Liver (tissue), 3 donors: ENCODE measurements around the gene ATXN8OS.

Source experiments
- ATF3 ChIP-seq: IDR thresholded peaks from 2 replicates; pipeline ENCODE4 v1.6.1; 2016; ENCODE audit warnings: antibody characterized with exemption
- EGR1 ChIP-seq, 2 donors: IDR thresholded peaks; 2 replicates each; pipeline ENCODE4 v1.6.1; 2016 to 2018; ENCODE audit warnings: antibody characterized with exemption in 2 of 2, low read depth in 2 of 2
- NR2F2 ChIP-seq: IDR thresholded peaks from 2 replicates; pipeline ENCODE4 v1.6.1; 2016; ENCODE audit warnings: antibody characterized with exemption
- RXRA ChIP-seq, 2 donors: IDR thresholded peaks; 2 replicates each; pipeline ENCODE4 v1.6.1; 2017 to 2018; ENCODE audit warnings: antibody characterized with exemption in 2 of 2, mild to moderate bottlenecking in 1 of 2
- SP1 ChIP-seq: IDR thresholded peaks from 2 replicates; pipeline ENCODE4 v1.6.1; 2018; ENCODE audit warnings: antibody characterized with exemption, mild to moderate bottlenecking
- TAF1 ChIP-seq: conservative IDR thresholded peaks from 2 replicates; pipeline ENCODE4 v1.6.1; 2016; ENCODE audit warnings: antibody characterized with exemption, mild to moderate bottlenecking
- ZBTB33 ChIP-seq: IDR thresholded peaks from 2 replicates; pipeline ENCODE4 v1.6.1; 2016; ENCODE audit warnings: antibody characterized with exemption
- TF ChIP-seq, protein P1 (sequence below): fragments of 150-350 bp; IDR thresholded peaks from 2 replicates; pipeline ENCODE4 v1.5.1; 2017; ENCODE audit warnings: improper control_type of control experiment, low read depth, low read length; ENCODE audit not compliant: missing input control
- TF ChIP-seq, protein P2 (sequence below): IDR thresholded peaks from 2 replicates; pipeline ENCODE4 v1.6.1; 2016; ENCODE audit warnings: antibody characterized with exemption
- TF ChIP-seq, protein P3 (sequence below): IDR thresholded peaks from 2 replicates; pipeline ENCODE4 v1.6.1; 2016; ENCODE audit warnings: antibody characterized with exemption, mild to moderate bottlenecking
- donor health status: healthy.
- donor health status: healthy.

DNA sequence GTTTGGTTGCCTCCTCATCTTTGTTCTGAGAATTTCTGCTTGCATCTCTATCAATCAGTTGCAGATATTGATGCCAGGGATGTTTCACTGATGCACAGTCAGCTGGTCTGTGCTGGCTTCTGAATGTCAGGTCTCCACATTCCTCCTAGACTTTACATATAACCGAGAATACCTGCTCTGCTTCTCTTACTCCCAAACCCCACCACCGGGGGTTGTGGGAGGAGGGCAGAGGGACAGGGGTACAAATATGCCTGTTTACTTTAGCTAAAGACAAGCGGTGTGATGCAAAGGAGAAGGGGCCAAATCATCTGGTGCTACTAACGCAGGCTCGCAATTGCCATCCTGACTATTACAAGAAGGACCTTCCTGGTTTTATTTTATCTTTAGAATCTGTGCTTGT, 18.1 kb downstream of the ATXN8OS start:
- TF ChIP-seq, protein P1, sequence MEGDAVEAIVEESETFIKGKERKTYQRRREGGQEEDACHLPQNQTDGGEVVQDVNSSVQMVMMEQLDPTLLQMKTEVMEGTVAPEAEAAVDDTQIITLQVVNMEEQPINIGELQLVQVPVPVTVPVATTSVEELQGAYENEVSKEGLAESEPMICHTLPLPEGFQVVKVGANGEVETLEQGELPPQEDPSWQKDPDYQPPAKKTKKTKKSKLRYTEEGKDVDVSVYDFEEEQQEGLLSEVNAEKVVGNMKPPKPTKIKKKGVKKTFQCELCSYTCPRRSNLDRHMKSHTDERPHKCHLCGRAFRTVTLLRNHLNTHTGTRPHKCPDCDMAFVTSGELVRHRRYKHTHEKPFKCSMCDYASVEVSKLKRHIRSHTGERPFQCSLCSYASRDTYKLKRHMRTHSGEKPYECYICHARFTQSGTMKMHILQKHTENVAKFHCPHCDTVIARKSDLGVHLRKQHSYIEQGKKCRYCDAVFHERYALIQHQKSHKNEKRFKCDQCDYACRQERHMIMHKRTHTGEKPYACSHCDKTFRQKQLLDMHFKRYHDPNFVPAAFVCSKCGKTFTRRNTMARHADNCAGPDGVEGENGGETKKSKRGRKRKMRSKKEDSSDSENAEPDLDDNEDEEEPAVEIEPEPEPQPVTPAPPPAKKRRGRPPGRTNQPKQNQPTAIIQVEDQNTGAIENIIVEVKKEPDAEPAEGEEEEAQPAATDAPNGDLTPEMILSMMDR: no peak
- TF ChIP-seq, protein P2, sequence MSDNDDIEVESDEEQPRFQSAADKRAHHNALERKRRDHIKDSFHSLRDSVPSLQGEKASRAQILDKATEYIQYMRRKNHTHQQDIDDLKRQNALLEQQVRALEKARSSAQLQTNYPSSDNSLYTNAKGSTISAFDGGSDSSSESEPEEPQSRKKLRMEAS: no peak
- TF ChIP-seq RXRA (IDR thresholded peaks at IDR 0.05) (no peak), EGR1 (IDR thresholded peaks at IDR 0.05; ENCODE audit: low read depth in 2 of 2) (no peak), SP1 (no peak), NR2F2 (no peak), ATF3 (no peak), TAF1 (no peak), ZBTB33 (no peak)
- TF ChIP-seq, protein P3, sequence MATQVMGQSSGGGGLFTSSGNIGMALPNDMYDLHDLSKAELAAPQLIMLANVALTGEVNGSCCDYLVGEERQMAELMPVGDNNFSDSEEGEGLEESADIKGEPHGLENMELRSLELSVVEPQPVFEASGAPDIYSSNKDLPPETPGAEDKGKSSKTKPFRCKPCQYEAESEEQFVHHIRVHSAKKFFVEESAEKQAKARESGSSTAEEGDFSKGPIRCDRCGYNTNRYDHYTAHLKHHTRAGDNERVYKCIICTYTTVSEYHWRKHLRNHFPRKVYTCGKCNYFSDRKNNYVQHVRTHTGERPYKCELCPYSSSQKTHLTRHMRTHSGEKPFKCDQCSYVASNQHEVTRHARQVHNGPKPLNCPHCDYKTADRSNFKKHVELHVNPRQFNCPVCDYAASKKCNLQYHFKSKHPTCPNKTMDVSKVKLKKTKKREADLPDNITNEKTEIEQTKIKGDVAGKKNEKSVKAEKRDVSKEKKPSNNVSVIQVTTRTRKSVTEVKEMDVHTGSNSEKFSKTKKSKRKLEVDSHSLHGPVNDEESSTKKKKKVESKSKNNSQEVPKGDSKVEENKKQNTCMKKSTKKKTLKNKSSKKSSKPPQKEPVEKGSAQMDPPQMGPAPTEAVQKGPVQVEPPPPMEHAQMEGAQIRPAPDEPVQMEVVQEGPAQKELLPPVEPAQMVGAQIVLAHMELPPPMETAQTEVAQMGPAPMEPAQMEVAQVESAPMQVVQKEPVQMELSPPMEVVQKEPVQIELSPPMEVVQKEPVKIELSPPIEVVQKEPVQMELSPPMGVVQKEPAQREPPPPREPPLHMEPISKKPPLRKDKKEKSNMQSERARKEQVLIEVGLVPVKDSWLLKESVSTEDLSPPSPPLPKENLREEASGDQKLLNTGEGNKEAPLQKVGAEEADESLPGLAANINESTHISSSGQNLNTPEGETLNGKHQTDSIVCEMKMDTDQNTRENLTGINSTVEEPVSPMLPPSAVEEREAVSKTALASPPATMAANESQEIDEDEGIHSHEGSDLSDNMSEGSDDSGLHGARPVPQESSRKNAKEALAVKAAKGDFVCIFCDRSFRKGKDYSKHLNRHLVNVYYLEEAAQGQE: no peak
